DOHH2 (cell line): ENCODE measurements around the gene FAM174B.

Experiments used
- H3F3A ChIP-seq: fragments of 200-600 bp; sonication (generic), shearing (Covaris generic); 2 replicates; pipeline ENCODE4 v1.6.0; 2016; ENCODE audit warnings: antibody characterized with exemption, mild to moderate bottlenecking; ENCODE audit not compliant: control insufficient read depth, insufficient read depth
- H3K27ac ChIP-seq: fragments of 200-600 bp; sonication (generic); 2 replicates; pipeline ENCODE4 v1.5.1; 2014; ENCODE audit warnings: low read depth, mild to moderate bottlenecking, low read length, moderate library complexity
- H3K27me3 ChIP-seq: fragments of 200-600 bp; sonication (generic); 2 replicates; pipeline ENCODE4 v1.6.1; 2014; ENCODE audit warnings: mild to moderate bottlenecking, low read length, mixed read lengths; ENCODE audit not compliant: control insufficient read depth
- H3K36me3 ChIP-seq: fragments of 200-600 bp; sonication (generic); 2 replicates; pipeline ENCODE4 v1.6.1; 2014; ENCODE audit warnings: mild to moderate bottlenecking, low read length, moderate library complexity, mixed read lengths; ENCODE audit not compliant: control insufficient read depth
- H3K4me1 ChIP-seq: fragments of 200-600 bp; sonication (generic); 2 replicates; pipeline ENCODE4 v1.6.1; 2014; ENCODE audit warnings: mild to moderate bottlenecking, low read length, mixed read lengths; ENCODE audit not compliant: control insufficient read depth
- H3K4me2 ChIP-seq: fragments of 200-600 bp; sonication (generic); 2 replicates; pipeline ENCODE4 v1.6.0; 2014; ENCODE audit warnings: mild to moderate bottlenecking, low read length, moderate library complexity
- H3K4me3 ChIP-seq: fragments of 200-600 bp; sonication (generic); 2 replicates; pipeline ENCODE4 v1.5.1; 2014; ENCODE audit warnings: mild to moderate bottlenecking, low read length, mixed read lengths
- H3K79me2 ChIP-seq: fragments of 200-600 bp; sonication (generic); 2 replicates; pipeline ENCODE4 v1.6.1; 2014; ENCODE audit warnings: mild to moderate bottlenecking, low read length, mixed read lengths; ENCODE audit not compliant: control insufficient read depth
- H3K9me2 ChIP-seq: fragments of 200-600 bp; sonication (generic); replicated peaks from 2 replicates; pipeline ENCODE4 v1.6.1; 2014; ENCODE audit warnings: mild to moderate bottlenecking, low read length, mixed read lengths; ENCODE audit not compliant: control insufficient read depth
- H3K9me3 ChIP-seq: fragments of 200-600 bp; sonication (generic); 2 replicates; pipeline ENCODE4 v1.6.1; 2014; ENCODE audit warnings: antibody characterized with exemption, low read length, mixed read lengths; ENCODE audit not compliant: control insufficient read depth, insufficient read depth
- H4K20me1 ChIP-seq: fragments of 200-600 bp; sonication (generic); 2 replicates; pipeline ENCODE4 v1.6.0; 2014; ENCODE audit warnings: low read depth, mild to moderate bottlenecking, antibody characterized with exemption, low read length, moderate library complexity; ENCODE audit not compliant: control insufficient read depth, insufficient read depth
- EZH2phosphoT487 ChIP-seq: fragments of 200-600 bp; sonication (generic); IDR thresholded peaks from 2 replicates; pipeline ENCODE4 v1.6.1; 2017; ENCODE audit warnings: borderline replicate concordance, mild to moderate bottlenecking, antibody characterized with exemption, low read length, moderate library complexity, mixed read lengths
- TF ChIP-seq, protein P1 (sequence below): fragments of 200-600 bp; sonication (generic); IDR thresholded peaks from one replicate; pipeline ENCODE4 v1.5.1; 2014; ENCODE audit warnings: antibody characterized with exemption, mild to moderate bottlenecking, low read depth, low read length; ENCODE audit not compliant: poor library complexity, severe bottlenecking

Gene FAM174B

DNA sequence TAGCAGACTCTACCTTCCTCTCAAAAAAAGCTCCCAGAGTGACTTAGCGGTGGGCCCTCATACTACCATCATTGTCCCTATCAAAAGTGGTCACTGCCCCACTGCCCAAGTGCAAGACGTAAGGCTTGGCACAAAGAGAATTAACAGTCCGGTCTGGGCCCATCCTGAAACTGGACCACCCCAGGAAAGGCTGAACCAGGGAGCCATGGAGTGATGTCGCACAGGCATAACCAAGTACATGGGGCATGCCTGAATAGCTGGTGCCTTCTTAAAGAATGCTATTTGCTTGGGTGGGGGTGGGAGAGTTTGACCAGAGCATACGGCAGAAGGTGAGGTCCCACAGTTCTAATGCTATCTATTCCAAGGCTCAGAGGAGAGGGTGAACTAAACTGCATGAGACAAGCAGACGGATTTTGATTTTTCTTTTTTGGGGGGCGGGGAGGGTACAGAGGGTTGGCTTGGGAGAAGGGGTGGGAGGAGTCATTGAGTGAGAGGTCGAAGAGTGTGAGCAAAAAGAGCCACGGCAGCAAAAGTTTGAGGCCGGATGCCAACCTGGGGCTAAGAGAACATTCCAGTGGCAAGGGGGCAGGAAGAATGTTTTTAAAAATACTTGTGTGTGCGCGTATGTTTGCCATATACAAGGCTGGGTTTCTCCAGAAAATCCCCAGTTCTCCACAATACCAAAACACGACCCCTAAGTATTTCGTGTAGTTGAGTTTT, 50.2 kb downstream of the FAM174B start:
- H3K4me3 ChIP-seq: no peak overlapping the region
- H3K27me3 ChIP-seq: no peaks in the 10 kb centered on the region
- H3K36me3 ChIP-seq: no peaks in the 10 kb centered on the region
- no peaks in the 10 kb centered on the region for H3K4me1 ChIP-seq
- H3K79me2 ChIP-seq: no peaks in the 10 kb centered on the region
- H3K9me3 ChIP-seq: no peaks in the 10 kb centered on the region
- TF ChIP-seq, protein P1, sequence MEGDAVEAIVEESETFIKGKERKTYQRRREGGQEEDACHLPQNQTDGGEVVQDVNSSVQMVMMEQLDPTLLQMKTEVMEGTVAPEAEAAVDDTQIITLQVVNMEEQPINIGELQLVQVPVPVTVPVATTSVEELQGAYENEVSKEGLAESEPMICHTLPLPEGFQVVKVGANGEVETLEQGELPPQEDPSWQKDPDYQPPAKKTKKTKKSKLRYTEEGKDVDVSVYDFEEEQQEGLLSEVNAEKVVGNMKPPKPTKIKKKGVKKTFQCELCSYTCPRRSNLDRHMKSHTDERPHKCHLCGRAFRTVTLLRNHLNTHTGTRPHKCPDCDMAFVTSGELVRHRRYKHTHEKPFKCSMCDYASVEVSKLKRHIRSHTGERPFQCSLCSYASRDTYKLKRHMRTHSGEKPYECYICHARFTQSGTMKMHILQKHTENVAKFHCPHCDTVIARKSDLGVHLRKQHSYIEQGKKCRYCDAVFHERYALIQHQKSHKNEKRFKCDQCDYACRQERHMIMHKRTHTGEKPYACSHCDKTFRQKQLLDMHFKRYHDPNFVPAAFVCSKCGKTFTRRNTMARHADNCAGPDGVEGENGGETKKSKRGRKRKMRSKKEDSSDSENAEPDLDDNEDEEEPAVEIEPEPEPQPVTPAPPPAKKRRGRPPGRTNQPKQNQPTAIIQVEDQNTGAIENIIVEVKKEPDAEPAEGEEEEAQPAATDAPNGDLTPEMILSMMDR: no peak
- TF ChIP-seq EZH2phosphoT487: no peak
- H3K4me2 ChIP-seq: no peak overlapping the region
- H3F3A ChIP-seq: no peaks in the 10 kb centered on the region
- H3K9me2 ChIP-seq: no peaks in the 10 kb centered on the region
- no peaks in the 10 kb centered on the region for H4K20me1 ChIP-seq
- no peak overlapping the region for H3K27ac ChIP-seq

DNA sequence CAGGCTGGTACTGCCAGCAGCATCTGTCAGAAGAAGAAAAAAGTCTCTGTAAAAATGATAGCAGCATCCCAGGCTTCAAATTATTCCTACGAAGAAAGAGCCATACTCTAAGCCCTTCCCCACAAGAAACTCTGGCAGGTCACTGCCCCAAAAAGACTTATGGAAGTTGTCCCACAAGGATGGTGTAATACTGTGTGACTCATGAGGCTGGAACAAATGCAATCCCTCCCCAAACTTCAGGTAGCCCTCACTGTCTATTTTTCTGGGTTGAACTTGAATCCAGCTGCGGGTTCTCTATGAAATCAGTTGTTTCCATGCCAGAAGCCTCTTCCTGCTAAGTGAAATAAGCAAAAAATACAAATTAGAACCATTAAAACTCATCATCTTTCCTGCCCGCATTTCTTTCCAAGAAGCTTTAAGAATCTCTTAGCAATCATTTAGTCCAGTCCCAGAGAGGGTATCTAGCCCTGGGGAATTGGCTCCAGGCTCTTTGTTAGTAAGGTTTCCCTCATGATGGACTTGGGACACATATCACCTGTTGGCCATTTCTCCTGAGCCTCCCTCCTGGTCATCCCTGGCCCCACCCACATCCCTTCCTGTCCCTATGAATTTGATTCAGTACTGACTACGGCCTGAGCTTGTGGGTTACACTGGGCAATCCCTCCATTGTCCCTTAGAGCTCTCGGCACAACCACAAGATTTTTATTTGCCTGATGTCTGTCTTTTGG, 51.7 kb downstream of the FAM174B start:
- TF ChIP-seq, protein P1: no peak
- TF ChIP-seq EZH2phosphoT487: no peak
- Histone ChIP-seq H3K9me2 (no peaks in the 10 kb centered on the region), H3K79me2 (no peaks in the 10 kb centered on the region), H3K4me2 (no peak overlapping the region), H3K27me3 (no peaks in the 10 kb centered on the region), H3F3A (no peaks in the 10 kb centered on the region), H3K27ac (no peak overlapping the region), H4K20me1 (no peaks in the 10 kb centered on the region), H3K4me1 (no peaks in the 10 kb centered on the region), H3K9me3 (no peaks in the 10 kb centered on the region), H3K36me3 (no peaks in the 10 kb centered on the region), H3K4me3 (no peak overlapping the region)

DNA sequence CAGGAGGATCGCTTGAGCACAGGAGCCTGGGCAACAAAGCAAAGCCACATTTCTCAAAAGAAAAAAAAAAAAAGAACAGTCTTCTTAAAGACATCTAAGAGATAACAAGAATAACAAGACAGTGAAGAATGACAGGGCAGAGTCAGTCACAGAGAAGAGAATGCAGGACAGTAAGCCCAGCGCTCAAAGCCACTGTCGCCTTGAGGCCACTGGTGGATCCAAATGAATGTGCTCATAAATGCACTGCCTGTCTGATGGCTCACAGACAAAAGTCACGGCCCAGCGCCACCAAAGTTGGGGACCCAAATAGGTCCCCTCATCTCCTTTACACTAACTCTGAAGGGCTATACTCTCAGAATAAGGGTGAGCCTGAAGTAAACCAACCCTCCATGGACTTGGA, 52.3 kb downstream of the FAM174B start:
- Histone ChIP-seq H3K9me2 (no peaks in the 10 kb centered on the region), H3K79me2 (no peaks in the 10 kb centered on the region), H3K4me1 (no peaks in the 10 kb centered on the region), H3K4me2 (no peak overlapping the region), H3K27ac (no peak overlapping the region), H3K27me3 (no peaks in the 10 kb centered on the region), H3K36me3 (no peaks in the 10 kb centered on the region), H4K20me1 (no peaks in the 10 kb centered on the region), H3K9me3 (no peaks in the 10 kb centered on the region), H3F3A (no peaks in the 10 kb centered on the region), H3K4me3 (no peak overlapping the region)
- TF ChIP-seq, protein P1: no peak
- no peak for TF ChIP-seq EZH2phosphoT487
